Sciatic nerve (tissue), 2 donors: ENCODE measurements around the gene E2F3. TPM values are rescaled to one million over a fixed set of nuclear protein-coding genes. Genes with fewer than 3 reads are reported as not detected.
"Not testable (repeated sequence)": the region's sequence is repeated elsewhere in the genome, so short reads cannot be mapped to it uniquely, and the experiment has no call there.

Experiments
- ATAC-seq: fragments of 200-7000 bp; cut with Tn5 transposase; one replicate; pipeline ENCODE4 v1.9.1; 2020; ENCODE audit warnings: mild to moderate bottlenecking, moderate library complexity
- DNase-seq: peaks from one replicate; pipeline ENCODE4 v3.0.0-alpha.2; 2020; ENCODE audit warnings: low spot score
- intact Hi-C: fragments of 100-400 bp; cut with DNase I; formaldehyde crosslinking; loops from one replicate; pipeline ENCODE4 v1.14.2; 2022
- total RNA-seq: library from RNA; stranded (reverse); fragmentation: NEBNext Ultra II Directional; extraction: Animal tissue kit (Norgen Biotek cat#: 25700); gene quantifications from one replicate; pipeline ENCODE4 v1.2.1, GENCODE V29; 2021
- donor health status: DM: no; HTN: no; CAD: no.
- donor health status: DM: no; HTN: no; CAD: no.

E2F3 gene
- total RNA-seq, 1 donor from 2014 or later = 5.8 TPM

GRCh38 chr6:20458027-20458894 is 56.6 kb downstream of the E2F3 start:
- ATAC-seq = no peak
- DNase-seq = no peak
- intact Hi-C loops = no loop called here

GRCh38 chr6:20459682-20460081 is 58.0 kb downstream of the E2F3 start:
- no peak for DNase-seq
- intact Hi-C loops = no loop called here
- no peak for ATAC-seq

- ATAC-seq = no peak
- DNase-seq = no peak
- intact Hi-C loops = no loop called here
Measured at GRCh38 chr6:20461576-20461975, 59.9 kb downstream of the E2F3 start.

GRCh38 chr6:20463396-20463795 is 61.7 kb downstream of the E2F3 start:
- ATAC-seq (no peak), DNase-seq (no peak)
- intact Hi-C loops = no loop called here

- ATAC-seq = no peak
- intact Hi-C loops = no loop called here
Measured at GRCh38 chr6:20464041-20464440, 62.4 kb downstream of the E2F3 start.

GRCh38 chr6:20464847-20465246 is 63.2 kb downstream of the E2F3 start:
- ATAC-seq = no peak
- intact Hi-C loops = no loop called here
- DNase-seq = no peak

More at GRCh38 chr6:20464041-20464440, 62.4 kb downstream of the E2F3 start:
- DNase-seq = no peak

- DNase-seq, intact Hi-C loops, ATAC-seq: not testable (repeated sequence)
Measured at GRCh38 chr6:20465616-20466015, 63.9 kb downstream of the E2F3 start.

GRCh38 chr6:20467437-20467836 is 65.8 kb downstream of the E2F3 start:
- DNase-seq (no peak), ATAC-seq (no peak)
- intact Hi-C loops = no loop called here

GRCh38 chr6:20468209-20468608 is 66.5 kb downstream of the E2F3 start:
- ATAC-seq (no peak), DNase-seq (no peak)
- intact Hi-C loops = no loop called here

- no peak for ATAC-seq
- no peak for DNase-seq
- intact Hi-C loops = no loop called here
Measured at GRCh38 chr6:20472748-20473147, 71.1 kb downstream of the E2F3 start.

- DNase-seq (no peak), ATAC-seq (no peak)
- intact Hi-C loops = no loop called here
Measured at GRCh38 chr6:20473518-20473917, 71.8 kb downstream of the E2F3 start.

- ATAC-seq = no peak
- intact Hi-C loops = no loop called here
- DNase-seq = no peak
Measured at GRCh38 chr6:20474874-20475542, 73.3 kb downstream of the E2F3 start.

GRCh38 chr6:20476501-20477043 is 74.9 kb downstream of the E2F3 start:
- ATAC-seq (no peak), DNase-seq (no peak)
- intact Hi-C loops = no loop called here

GRCh38 chr6:20477485-20477884 is 75.8 kb downstream of the E2F3 start:
- no peak for DNase-seq
- ATAC-seq = no peak
- intact Hi-C loops = no loop called here

- DNase-seq = no peak
- ATAC-seq = no peak
- intact Hi-C loops = no loop called here
Measured at GRCh38 chr6:20479060-20479459, 77.4 kb downstream of the E2F3 start.

- intact Hi-C loops = no loop called here
- no peak for DNase-seq
- ATAC-seq = no peak
Measured at GRCh38 chr6:20479526-20479925, 77.8 kb downstream of the E2F3 start.

GRCh38 chr6:20481281-20481680 is 79.6 kb downstream of the E2F3 start:
- ATAC-seq = no peak
- no peak for DNase-seq
- intact Hi-C loops = no loop called here

- DNase-seq (no peak), ATAC-seq (peak; percentile 57)
- intact Hi-C loops = no loop called here
Measured at GRCh38 chr6:20483887-20484497, 82.3 kb downstream of the E2F3 start.

- no peak for DNase-seq
- intact Hi-C loops = no loop called here
- ATAC-seq = no peak
Measured at GRCh38 chr6:20486641-20487040, 85.0 kb downstream of the E2F3 start.
